Measurements from ENCODE around the gene ABCA2. TPM values are rescaled to one million over a fixed set of nuclear protein-coding genes. Genes with fewer than 3 reads are reported as not detected.

The ABCA2 gene
- polyA plus RNA-seq, 1 of the 3 experiments (the other 2 are of a cell fraction): 34.7 TPM

DNA sequence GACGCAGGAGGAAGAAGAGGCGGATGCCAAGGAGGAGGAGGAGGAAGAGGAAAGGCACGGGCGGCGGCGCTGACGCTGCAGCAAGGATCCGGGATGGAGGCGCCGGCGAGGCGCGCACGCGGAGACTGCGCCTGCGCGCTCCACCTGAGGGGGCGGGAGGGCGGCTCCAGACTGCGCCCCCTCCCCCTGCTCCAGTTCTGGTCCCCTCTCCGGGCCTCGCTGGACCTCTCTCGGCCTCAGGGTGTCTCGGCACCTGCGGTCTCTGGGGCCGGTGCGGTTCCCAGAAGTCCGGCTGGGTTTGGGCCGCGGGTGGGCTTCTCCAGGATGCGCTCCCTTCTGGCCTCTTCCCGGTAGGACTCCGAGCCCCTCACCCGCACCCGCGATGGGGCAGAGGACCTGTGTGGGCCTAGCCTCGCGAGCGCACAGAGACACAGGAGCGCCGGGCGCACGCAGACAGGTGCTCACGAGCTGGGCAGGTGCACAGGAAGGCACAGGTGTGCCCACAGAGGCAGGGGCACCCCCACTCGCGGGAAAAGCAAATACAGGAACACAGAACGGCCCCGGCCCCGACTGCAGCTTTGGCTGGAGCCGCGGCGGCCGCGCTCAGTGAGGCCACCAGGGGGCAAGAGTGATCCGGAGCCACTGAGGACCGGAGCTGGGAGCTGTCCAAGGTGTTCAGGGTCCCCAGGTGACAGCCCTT lies 18.2 kb upstream of the ABCA2 start, which contains the start of gene NPDC1 (continued):
- TF ChIP-seq, protein P1, sequence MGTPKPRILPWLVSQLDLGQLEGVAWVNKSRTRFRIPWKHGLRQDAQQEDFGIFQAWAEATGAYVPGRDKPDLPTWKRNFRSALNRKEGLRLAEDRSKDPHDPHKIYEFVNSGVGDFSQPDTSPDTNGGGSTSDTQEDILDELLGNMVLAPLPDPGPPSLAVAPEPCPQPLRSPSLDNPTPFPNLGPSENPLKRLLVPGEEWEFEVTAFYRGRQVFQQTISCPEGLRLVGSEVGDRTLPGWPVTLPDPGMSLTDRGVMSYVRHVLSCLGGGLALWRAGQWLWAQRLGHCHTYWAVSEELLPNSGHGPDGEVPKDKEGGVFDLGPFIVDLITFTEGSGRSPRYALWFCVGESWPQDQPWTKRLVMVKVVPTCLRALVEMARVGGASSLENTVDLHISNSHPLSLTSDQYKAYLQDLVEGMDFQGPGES (IDR thresholded peaks at IDR 0.05; ENCODE audit: low read depth, low read length): no peak
- peak; percentile 75 for TF ChIP-seq RAD21 (IDR thresholded peaks at IDR 0.05; ENCODE audit: low read length)
- peak; percentile 13; the same call in 1 of the 2 replicates for TF ChIP-seq MXI1 (IDR thresholded peaks at IDR 0.05; ENCODE audit: low read depth, low read length)
- TF ChIP-seq, protein P2, sequence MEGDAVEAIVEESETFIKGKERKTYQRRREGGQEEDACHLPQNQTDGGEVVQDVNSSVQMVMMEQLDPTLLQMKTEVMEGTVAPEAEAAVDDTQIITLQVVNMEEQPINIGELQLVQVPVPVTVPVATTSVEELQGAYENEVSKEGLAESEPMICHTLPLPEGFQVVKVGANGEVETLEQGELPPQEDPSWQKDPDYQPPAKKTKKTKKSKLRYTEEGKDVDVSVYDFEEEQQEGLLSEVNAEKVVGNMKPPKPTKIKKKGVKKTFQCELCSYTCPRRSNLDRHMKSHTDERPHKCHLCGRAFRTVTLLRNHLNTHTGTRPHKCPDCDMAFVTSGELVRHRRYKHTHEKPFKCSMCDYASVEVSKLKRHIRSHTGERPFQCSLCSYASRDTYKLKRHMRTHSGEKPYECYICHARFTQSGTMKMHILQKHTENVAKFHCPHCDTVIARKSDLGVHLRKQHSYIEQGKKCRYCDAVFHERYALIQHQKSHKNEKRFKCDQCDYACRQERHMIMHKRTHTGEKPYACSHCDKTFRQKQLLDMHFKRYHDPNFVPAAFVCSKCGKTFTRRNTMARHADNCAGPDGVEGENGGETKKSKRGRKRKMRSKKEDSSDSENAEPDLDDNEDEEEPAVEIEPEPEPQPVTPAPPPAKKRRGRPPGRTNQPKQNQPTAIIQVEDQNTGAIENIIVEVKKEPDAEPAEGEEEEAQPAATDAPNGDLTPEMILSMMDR (IDR thresholded peaks at IDR 0.05): peak; percentile 87
- no peak for TF ChIP-seq RFX5 (IDR thresholded peaks at IDR 0.05; ENCODE audit: low read length)
- no peak for TF ChIP-seq POLR2AphosphoS5 (IDR thresholded peaks at IDR 0.05; ENCODE audit: low read depth, low read length)
- TF ChIP-seq TCF12 (IDR thresholded peaks at IDR 0.05): no peak
- TF ChIP-seq FOXM1 (IDR thresholded peaks at IDR 0.05; ENCODE audit: low read depth): no peak
- TF ChIP-seq NFIC (IDR thresholded peaks at IDR 0.05; ENCODE audit: borderline replicate concordance): no peak
- no peak for TF ChIP-seq MEF2A (IDR thresholded peaks at IDR 0.05; ENCODE audit: borderline replicate concordance, low read depth)
- no peak for TF ChIP-seq EZH2phosphoT487 (IDR thresholded peaks at IDR 0.05; ENCODE audit: borderline replicate concordance, low read depth)
- TF ChIP-seq SIN3A (IDR thresholded peaks at IDR 0.05; ENCODE audit: borderline replicate concordance, low read depth, low read length): peak; percentile 88
- TF ChIP-seq SMC3 (IDR thresholded peaks at IDR 0.05; ENCODE audit: low read depth, low read length): peak; percentile 83
- no peak for TF ChIP-seq GABPA (IDR thresholded peaks at IDR 0.05; ENCODE audit: low read depth)
- TF ChIP-seq, protein P3, sequence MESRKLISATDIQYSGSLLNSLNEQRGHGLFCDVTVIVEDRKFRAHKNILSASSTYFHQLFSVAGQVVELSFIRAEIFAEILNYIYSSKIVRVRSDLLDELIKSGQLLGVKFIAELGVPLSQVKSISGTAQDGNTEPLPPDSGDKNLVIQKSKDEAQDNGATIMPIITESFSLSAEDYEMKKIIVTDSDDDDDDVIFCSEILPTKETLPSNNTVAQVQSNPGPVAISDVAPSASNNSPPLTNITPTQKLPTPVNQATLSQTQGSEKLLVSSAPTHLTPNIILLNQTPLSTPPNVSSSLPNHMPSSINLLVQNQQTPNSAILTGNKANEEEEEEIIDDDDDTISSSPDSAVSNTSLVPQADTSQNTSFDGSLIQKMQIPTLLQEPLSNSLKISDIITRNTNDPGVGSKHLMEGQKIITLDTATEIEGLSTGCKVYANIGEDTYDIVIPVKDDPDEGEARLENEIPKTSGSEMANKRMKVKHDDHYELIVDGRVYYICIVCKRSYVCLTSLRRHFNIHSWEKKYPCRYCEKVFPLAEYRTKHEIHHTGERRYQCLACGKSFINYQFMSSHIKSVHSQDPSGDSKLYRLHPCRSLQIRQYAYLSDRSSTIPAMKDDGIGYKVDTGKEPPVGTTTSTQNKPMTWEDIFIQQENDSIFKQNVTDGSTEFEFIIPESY (IDR thresholded peaks at IDR 0.05; ENCODE audit: borderline replicate concordance, low read depth): no peak
- TF ChIP-seq TEAD4 (IDR thresholded peaks at IDR 0.05; ENCODE audit: borderline replicate concordance, insufficient read depth): no peak
- peak; percentile 9 for TF ChIP-seq CHD2 (IDR thresholded peaks at IDR 0.05; ENCODE audit: low read length, partially characterized antibody)
- TF ChIP-seq, protein P4, sequence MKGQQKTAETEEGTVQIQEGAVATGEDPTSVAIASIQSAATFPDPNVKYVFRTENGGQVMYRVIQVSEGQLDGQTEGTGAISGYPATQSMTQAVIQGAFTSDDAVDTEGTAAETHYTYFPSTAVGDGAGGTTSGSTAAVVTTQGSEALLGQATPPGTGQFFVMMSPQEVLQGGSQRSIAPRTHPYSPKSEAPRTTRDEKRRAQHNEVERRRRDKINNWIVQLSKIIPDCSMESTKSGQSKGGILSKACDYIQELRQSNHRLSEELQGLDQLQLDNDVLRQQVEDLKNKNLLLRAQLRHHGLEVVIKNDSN (IDR thresholded peaks at IDR 0.05; ENCODE audit: borderline replicate concordance, low read depth): no peak
- TF ChIP-seq NRF1 (IDR thresholded peaks at IDR 0.05; ENCODE audit: low read depth, low read length): peak; percentile 29; the same call in 1 of the 2 replicates

Measured in SK-N-SH (cell line).